HepG2 (cell line): ENCODE data around the gene ITIH1. TPM values are rescaled to one million over a fixed set of nuclear protein-coding genes. Genes with fewer than 3 reads are reported as not detected.

Experiments
- CCAR2 ChIP-seq: fragments of 200-400 bp; formaldehyde crosslinking; optimal IDR thresholded peaks from 2 replicates; pipeline ENCODE3; 2018; ENCODE audit warnings: low read depth, mild to moderate bottlenecking, low read length, moderate library complexity
- ELF3 ChIP-seq: IDR thresholded peaks from 2 replicates; pipeline ENCODE4 v1.6.1; 2016; ENCODE audit warnings: missing genetic modification reagents, missing compliant biosample characterization
- ETV5 ChIP-seq: IDR thresholded peaks from 2 replicates; pipeline ENCODE4 v1.6.1; 2018; ENCODE audit warnings: missing biosample characterization, missing genetic modification reagents, inconsistent platforms, borderline replicate concordance
- GATAD1 ChIP-seq: IDR thresholded peaks from 2 replicates; pipeline ENCODE4 v1.6.1; 2016; ENCODE audit warnings: missing genetic modification reagents, missing compliant biosample characterization
- MLX ChIP-seq: IDR thresholded peaks from 2 replicates; pipeline ENCODE4 v1.6.1; 2016
- MXD3 ChIP-seq: IDR thresholded peaks from 2 replicates; pipeline ENCODE4 v1.6.1; 2016; ENCODE audit warnings: mild to moderate bottlenecking, missing biosample characterization, missing genetic modification reagents
- NR2C2 ChIP-seq: sonication (generic); formaldehyde crosslinking; IDR thresholded peaks from 2 replicates; pipeline ENCODE4 v1.4.0; 2020; ENCODE audit warnings: missing genetic modification reagents, mild to moderate bottlenecking, moderate library complexity, borderline replicate concordance
- PHF20 ChIP-seq: sonication (generic); formaldehyde crosslinking; IDR thresholded peaks from 2 replicates; pipeline ENCODE4 v1.5.0; 2020; ENCODE audit warnings: mild to moderate bottlenecking, missing genetic modification reagents
- PITX1 ChIP-seq: sonication (generic); formaldehyde crosslinking; IDR thresholded peaks from 2 replicates; pipeline ENCODE4 v1.5.1; 2020; ENCODE audit warnings: mild to moderate bottlenecking, missing genetic modification reagents
- RARG ChIP-seq: sonication (generic); formaldehyde crosslinking; IDR thresholded peaks from 2 replicates; pipeline ENCODE4 v1.4.0; 2020; ENCODE audit warnings: low read depth, mild to moderate bottlenecking, missing genetic modification reagents
- SMAD3 ChIP-seq: sonication (generic); formaldehyde crosslinking; IDR thresholded peaks from 2 replicates; pipeline ENCODE4 v1.4.0; 2020; ENCODE audit warnings: missing genetic modification reagents
- TAF15 ChIP-seq: fragments of 200-400 bp; formaldehyde crosslinking; IDR thresholded peaks from one replicate; pipeline ENCODE4 v1.6.1; 2018; ENCODE audit warnings: mild to moderate bottlenecking, low read depth, low read length; ENCODE audit not compliant: poor library complexity, severe bottlenecking
- XRCC5 ChIP-seq: fragments of 200-400 bp; formaldehyde crosslinking; optimal IDR thresholded peaks from 2 replicates; pipeline ENCODE3; 2017; ENCODE audit warnings: mild to moderate bottlenecking, low read length
- ZBED4 ChIP-seq: sonication (generic); formaldehyde crosslinking; IDR thresholded peaks from 2 replicates; pipeline ENCODE4 v1.4.0; 2020; ENCODE audit warnings: missing genetic modification reagents, borderline replicate concordance
- ZFX ChIP-seq: sonication (generic); formaldehyde crosslinking; IDR thresholded peaks from 2 replicates; pipeline ENCODE4 v1.4.0; 2020; ENCODE audit warnings: mild to moderate bottlenecking, low read depth, missing genetic modification reagents, moderate library complexity
- ZMAT3 ChIP-seq: sonication (generic); formaldehyde crosslinking; conservative IDR thresholded peaks from 2 replicates; pipeline ENCODE4 v1.7.0; 2021; ENCODE audit warnings: missing genetic modification reagents
- ZNF234 ChIP-seq: sonication (generic); formaldehyde crosslinking; conservative IDR thresholded peaks from 2 replicates; pipeline ENCODE4 v1.5.1; 2020; ENCODE audit warnings: mild to moderate bottlenecking, missing genetic modification reagents
- ZNF253 ChIP-seq: sonication (generic); formaldehyde crosslinking; IDR thresholded peaks from 2 replicates; pipeline ENCODE4 v1.8.0; 2022; ENCODE audit warnings: mild to moderate bottlenecking, missing genetic modification reagents, borderline replicate concordance
- ZNF317 ChIP-seq: sonication (generic); formaldehyde crosslinking; IDR thresholded peaks from 2 replicates; pipeline ENCODE4 v1.5.0; 2020; ENCODE audit warnings: mild to moderate bottlenecking, missing genetic modification reagents
- ZNF441 ChIP-seq: sonication (generic); formaldehyde crosslinking; IDR thresholded peaks from 2 replicates; pipeline ENCODE4 v1.7.0; 2021; ENCODE audit warnings: missing genetic modification reagents, borderline replicate concordance
- ZNF512 ChIP-seq: sonication (generic); formaldehyde crosslinking; IDR thresholded peaks from 2 replicates; pipeline ENCODE4 v1.4.0; 2020; ENCODE audit warnings: mild to moderate bottlenecking, missing genetic modification reagents
- ZNF891 ChIP-seq: sonication (generic); formaldehyde crosslinking; IDR thresholded peaks from 2 replicates; pipeline ENCODE4 v1.5.0; 2020; ENCODE audit warnings: mild to moderate bottlenecking, missing genetic modification reagents
- polyA plus RNA-seq, 8 experiments: library from polyadenylated mRNA; depleted of rRNA in 3 of 8; stranded (reverse) in 7 of 8; unstranded in 1 of 8; fragments of >200 nt; fragmentation: Illumina TruSeq in 4 of 8; extraction: Trizol in 4 of 8; gene quantifications; 2 replicates each; pipeline versions ENCODE4 v1.2.1 to v1.2.3, GENCODE V29; 2011 to 2016; ENCODE audit warnings: low read depth in 4 of 8, missing spikeins in 1 of 8, mixed read lengths in 1 of 8; ENCODE audit not compliant: insufficient read depth in 1 of 8
- total RNA-seq, 5 experiments: library from RNA; depleted of rRNA; stranded (reverse); fragments of >200 nt; fragmentation: Illumina TruSeq; extraction: Trizol; gene quantifications; 2 replicates each; pipeline ENCODE4 v1.2.3, GENCODE V29; 2016; ENCODE audit warnings: low read depth in 1 of 5

The ITIH1 gene
- total and polyA plus RNA-seq, 2 of the 13 experiments (the other 11 are each of a cell fraction or from before 2014, with no cell fraction given): 12.3 to 19.6 TPM

- TF ChIP-seq MXD3 (CRISPR knock-in tag) (peak; percentile 24; the same call in 1 of the 2 replicates), ZNF317 (CRISPR knock-in tag) (0 out of 2 replicates have a peak, but pooled peaks have one; percentile 34), ZMAT3 (peak; percentile 73; the same call in 1 of the 2 replicates), ELF3 (CRISPR knock-in tag) (peak; percentile 85), NR2C2 (CRISPR knock-in tag) (peak; percentile 36; the same call in 1 of the 2 replicates), ZFX (CRISPR knock-in tag) (no peak), ZNF441 (0 out of 2 replicates have a peak, but pooled peaks have one; percentile 42), CCAR2 (no peak), ZNF512 (no peak), ZBED4 (peak; percentile 86), GATAD1 (peak; percentile 58; the same call in 1 of the 2 replicates), ZNF234 (CRISPR knock-in tag) (no peak), SMAD3 (CRISPR knock-in tag) (peak; percentile 79; the same call in 1 of the 2 replicates), PHF20 (0 out of 2 replicates have a peak, but pooled peaks have one; percentile 55), TAF15 (no peak), MLX (CRISPR knock-in tag) (peak; percentile 76), ZNF891 (CRISPR knock-in tag) (peak; percentile 64; the same call in 1 of the 2 replicates), ZNF253 (no peak), XRCC5 (no peak), ETV5 (CRISPR knock-in tag) (peak; percentile 96), PITX1 (CRISPR knock-in tag) (peak; percentile 77), RARG (CRISPR knock-in tag) (0 out of 2 replicates have a peak, but pooled peaks have one; percentile 35)
Observed at GRCh38 chr3:52795298-52795900, 18.0 kb downstream of the ITIH1 start (continued).
